ENCODE results near the gene MAN2A1. TPM values are rescaled to one million over a fixed set of nuclear protein-coding genes. Genes with fewer than 3 reads are reported as not detected.
A peak's percentile ranks its signal among the peaks of the same experiment; 100 is the strongest.

MAN2A1 gene
- polyA plus RNA-seq, 1 donor from 2014 or later = 21.5 TPM

GRCh38 chr5:109855056-109855455 lies 165.3 kb downstream of the MAN2A1 start:
- peaks cover 0 to 2% (median 0%) of the 10 kb centered on the region in 3 donors for H3K4me1 Mint-ChIP-seq

GRCh38 chr5:109857405-109858031 lies 167.8 kb downstream of the MAN2A1 start:
- peaks cover 29% of the 10 kb centered on the region for H3K36me3 Mint-ChIP-seq
- peak overlapping the region in 1 of 3 donors; percentile 94 for H3K27ac Mint-ChIP-seq
- peaks cover 0 to 2% (median 0%) of the 10 kb centered on the region in 3 donors for H3K4me1 Mint-ChIP-seq
- H3K9me3 Mint-ChIP-seq = peaks cover 0 to 1% (median 0%) of the 10 kb centered on the region in 3 donors
- no peaks in the 10 kb centered on the region for H3K27me3 Mint-ChIP-seq
- H3K4me3 Mint-ChIP-seq = peak overlapping the region in 1 of 4 donors; percentile 75

More at GRCh38 chr5:109855056-109855455, 165.3 kb downstream of the MAN2A1 start:
- peaks cover 25% of the 10 kb centered on the region for H3K36me3 Mint-ChIP-seq
- no peak overlapping the region for H3K27ac Mint-ChIP-seq
- H3K4me3 Mint-ChIP-seq = no peak overlapping the region
- peaks cover 0 to 1% (median 0%) of the 10 kb centered on the region in 3 donors for H3K9me3 Mint-ChIP-seq
- H3K27me3 Mint-ChIP-seq = no peaks in the 10 kb centered on the region

GRCh38 chr5:109859537-109859936 lies 169.8 kb downstream of the MAN2A1 start:
- Mint-ChIP-seq H3K9me3 (peaks cover 0 to 1% (median 0%) of the 10 kb centered on the region in 3 donors), H3K4me3 (no peak overlapping the region), H3K27me3 (no peaks in the 10 kb centered on the region), H3K27ac (no peak overlapping the region), H3K36me3 (peaks cover 31% of the 10 kb centered on the region), H3K4me1 (peaks cover 0 to 2% (median 2%) of the 10 kb centered on the region in 3 donors)

- Mint-ChIP-seq H3K27me3 (no peaks in the 10 kb centered on the region), H3K36me3 (peaks cover 34% of the 10 kb centered on the region), H3K4me1 (peaks cover 0 to 9% (median 4%) of the 10 kb centered on the region in 3 donors), H3K9me3 (no peaks in the 10 kb centered on the region), H3K4me3 (no peak overlapping the region), H3K27ac (no peak overlapping the region)
Measured at GRCh38 chr5:109862301-109862700, 172.6 kb downstream of the MAN2A1 start.

GRCh38 chr5:109863752-109864151 lies 174.0 kb downstream of the MAN2A1 start:
- no peak overlapping the region for H3K27ac Mint-ChIP-seq
- no peaks in the 10 kb centered on the region for H3K9me3 Mint-ChIP-seq
- H3K4me1 Mint-ChIP-seq = peaks cover 0 to 9% (median 4%) of the 10 kb centered on the region in 3 donors
- H3K27me3 Mint-ChIP-seq = no peaks in the 10 kb centered on the region
- H3K4me3 Mint-ChIP-seq = no peak overlapping the region
- peaks cover 35% of the 10 kb centered on the region for H3K36me3 Mint-ChIP-seq

DNA sequence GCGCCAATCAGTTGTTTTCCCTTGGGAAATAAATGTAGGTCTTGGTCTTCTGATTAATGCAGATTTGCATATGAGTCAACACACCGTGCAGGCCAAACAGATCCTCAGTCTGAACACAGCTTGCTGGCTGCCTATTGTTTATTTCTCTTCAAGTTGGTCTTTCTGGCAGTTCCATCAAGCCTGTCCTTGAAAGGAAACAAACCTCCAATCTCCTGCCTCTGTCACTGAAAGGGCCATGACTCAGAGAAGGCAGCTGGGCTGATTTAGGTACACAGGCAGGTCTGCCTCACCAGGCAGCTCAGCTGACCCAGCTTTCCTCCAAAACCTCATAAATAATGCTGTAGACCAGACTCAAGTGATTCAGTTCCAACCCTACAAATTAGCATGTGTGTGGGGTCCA lies 175.9 kb downstream of the MAN2A1 start:
- Mint-ChIP-seq H3K27me3 (no peaks in the 10 kb centered on the region), H3K27ac (peak overlapping the region in 1 of 3 donors; percentile 19), H3K9me3 (no peaks in the 10 kb centered on the region), H3K36me3 (peaks cover 26% of the 10 kb centered on the region), H3K4me3 (no peak overlapping the region), H3K4me1 (peaks cover 0 to 9% (median 4%) of the 10 kb centered on the region in 3 donors)

DNA sequence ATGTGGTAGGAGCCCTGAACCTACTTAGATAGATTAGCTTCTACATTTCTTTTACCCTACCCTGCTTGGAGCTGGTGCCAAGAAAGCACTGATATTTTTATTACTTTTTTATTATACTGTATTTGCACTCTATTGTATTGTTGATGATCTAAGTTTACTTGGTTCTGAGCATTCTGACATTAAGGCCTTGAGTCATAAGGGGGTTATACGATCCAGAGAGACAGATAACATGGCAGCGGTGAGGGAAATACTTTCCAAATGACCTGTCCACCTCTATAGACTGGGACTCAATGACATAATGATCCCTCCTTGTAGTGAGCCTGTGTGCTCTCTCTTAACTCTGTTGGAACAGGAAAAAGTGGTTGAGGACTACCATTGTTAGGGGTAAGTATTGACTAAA lies 176.3 kb downstream of the MAN2A1 start:
- no peak overlapping the region for H3K4me3 Mint-ChIP-seq
- H3K9me3 Mint-ChIP-seq = no peaks in the 10 kb centered on the region
- H3K36me3 Mint-ChIP-seq = peaks cover 26% of the 10 kb centered on the region
- no peaks in the 10 kb centered on the region for H3K27me3 Mint-ChIP-seq
- peak overlapping the region in 1 of 3 donors; percentile 36 for H3K27ac Mint-ChIP-seq
- peaks cover 0 to 9% (median 4%) of the 10 kb centered on the region in 3 donors for H3K4me1 Mint-ChIP-seq

GRCh38 chr5:109868737-109869136 lies 179.0 kb downstream of the MAN2A1 start:
- no peaks in the 10 kb centered on the region for H3K27me3 Mint-ChIP-seq
- H3K4me1 Mint-ChIP-seq = peaks cover 0 to 8% (median 4%) of the 10 kb centered on the region in 3 donors
- H3K9me3 Mint-ChIP-seq = peaks cover 0 to 6% (median 0%) of the 10 kb centered on the region in 3 donors
- H3K4me3 Mint-ChIP-seq = no peak overlapping the region
- no peak overlapping the region for H3K27ac Mint-ChIP-seq
- H3K36me3 Mint-ChIP-seq = peaks cover 18% of the 10 kb centered on the region

DNA sequence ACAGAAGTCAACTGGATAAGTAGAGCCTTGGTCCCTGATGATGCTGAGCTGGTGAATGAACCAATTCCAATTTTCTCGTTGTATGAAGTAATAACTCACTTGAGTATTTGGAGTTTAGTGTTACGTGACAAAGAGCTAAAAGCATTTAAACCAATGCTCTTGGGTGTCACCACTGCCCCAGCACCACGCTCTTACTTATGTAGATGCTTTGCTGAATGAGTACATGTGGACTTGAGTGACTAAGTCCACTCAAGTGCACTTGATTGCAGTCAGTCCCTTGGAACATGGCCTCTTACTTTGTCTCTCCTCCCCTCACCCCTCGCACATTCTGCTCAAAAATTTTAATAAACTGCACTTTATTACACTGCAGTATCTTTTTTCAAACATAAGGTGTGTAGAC lies 184.0 kb downstream of the MAN2A1 start:
- H3K36me3 Mint-ChIP-seq = no peaks in the 10 kb centered on the region
- H3K27me3 Mint-ChIP-seq = no peaks in the 10 kb centered on the region
- no peak overlapping the region for H3K4me3 Mint-ChIP-seq
- H3K4me1 Mint-ChIP-seq = peaks cover 0 to 2% (median 0%) of the 10 kb centered on the region in 3 donors
- H3K27ac Mint-ChIP-seq = no peak overlapping the region
- H3K9me3 Mint-ChIP-seq = peaks cover 0 to 6% (median 0%) of the 10 kb centered on the region in 3 donors

DNA sequence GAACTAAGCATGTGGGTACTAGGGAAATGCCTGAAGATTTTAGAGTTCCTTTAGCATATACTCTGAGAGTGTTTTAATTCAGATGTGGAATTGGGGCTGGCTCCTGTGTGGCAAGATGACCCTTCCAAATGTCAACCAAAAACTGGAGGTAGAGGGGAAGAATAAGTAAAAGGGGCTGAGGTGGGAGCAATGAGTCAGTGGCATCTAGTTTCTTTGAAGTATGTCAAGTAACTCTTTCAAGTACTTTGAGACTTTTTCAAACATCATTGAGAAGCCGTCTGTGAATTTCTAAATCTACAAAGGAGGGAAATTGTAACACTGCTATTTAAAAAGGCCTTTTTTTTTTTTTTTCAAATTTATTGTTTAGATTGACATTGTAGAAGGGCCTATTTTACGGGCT lies 184.4 kb downstream of the MAN2A1 start:
- peaks cover 0 to 2% (median 0%) of the 10 kb centered on the region in 3 donors for H3K4me1 Mint-ChIP-seq
- peaks cover 0 to 6% (median 0%) of the 10 kb centered on the region in 3 donors for H3K9me3 Mint-ChIP-seq
- H3K27me3 Mint-ChIP-seq = no peaks in the 10 kb centered on the region
- H3K4me3 Mint-ChIP-seq = no peak overlapping the region
- no peak overlapping the region for H3K27ac Mint-ChIP-seq
- H3K36me3 Mint-ChIP-seq = no peaks in the 10 kb centered on the region

DNA sequence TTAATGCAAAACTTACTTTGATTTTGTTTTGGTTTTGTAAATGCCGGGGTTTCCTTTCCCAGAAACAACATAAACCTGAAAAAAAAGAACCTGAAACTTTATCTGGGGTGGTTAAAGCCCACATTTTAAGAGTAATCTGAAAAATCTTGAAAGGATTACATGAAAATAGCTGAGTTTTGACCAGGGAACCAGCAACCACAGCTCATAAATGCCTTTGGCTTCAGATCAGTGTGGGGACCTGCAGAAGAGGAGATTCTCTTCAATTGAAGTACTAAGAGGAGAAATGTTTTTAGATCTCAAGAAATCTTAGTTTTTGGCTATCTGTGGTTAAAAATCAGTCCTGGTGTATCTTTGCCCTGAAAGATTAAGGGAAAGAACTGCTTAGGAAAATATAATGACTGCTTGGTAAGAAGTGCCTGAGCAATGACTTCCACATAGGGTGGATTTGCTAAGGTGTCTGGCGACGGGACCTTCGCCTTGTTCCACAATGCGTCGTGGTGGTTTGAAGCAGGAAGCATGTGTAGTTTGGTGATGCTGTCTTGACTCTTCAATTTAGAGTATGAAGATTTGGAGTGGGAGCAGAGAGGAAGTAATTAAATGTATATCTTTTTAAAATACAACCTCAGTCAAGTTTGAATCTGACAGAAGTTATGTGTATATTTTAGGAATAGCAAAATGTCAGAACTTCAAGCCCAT lies 186.5 kb downstream of the MAN2A1 start:
- Mint-ChIP-seq H3K36me3 (no peaks in the 10 kb centered on the region), H3K4me1 (peaks cover 0 to 2% (median 0%) of the 10 kb centered on the region in 3 donors), H3K27ac (peak overlapping the region in 1 of 3 donors; percentile 65), H3K27me3 (no peaks in the 10 kb centered on the region), H3K9me3 (peaks cover 0 to 6% (median 0%) of the 10 kb centered on the region in 3 donors), H3K4me3 (no peak overlapping the region)

- H3K27me3 Mint-ChIP-seq = no peaks in the 10 kb centered on the region
- H3K9me3 Mint-ChIP-seq = peaks cover 0 to 6% (median 1%) of the 10 kb centered on the region in 3 donors
- no peaks in the 10 kb centered on the region for H3K36me3 Mint-ChIP-seq
- no peak overlapping the region for H3K4me3 Mint-ChIP-seq
- H3K27ac Mint-ChIP-seq = no peak overlapping the region
- peaks cover 0 to 2% (median 0%) of the 10 kb centered on the region in 3 donors for H3K4me1 Mint-ChIP-seq
Measured at GRCh38 chr5:109876941-109877669, 187.4 kb downstream of the MAN2A1 start.

GRCh38 chr5:109877670-109878045 lies 187.9 kb downstream of the MAN2A1 start:
- H3K4me1 Mint-ChIP-seq = peaks cover 0 to 2% (median 0%) of the 10 kb centered on the region in 3 donors
- no peaks in the 10 kb centered on the region for H3K27me3 Mint-ChIP-seq
- H3K9me3 Mint-ChIP-seq = peaks cover 0 to 3% (median 3%) of the 10 kb centered on the region in 3 donors
- no peaks in the 10 kb centered on the region for H3K36me3 Mint-ChIP-seq
- no peak overlapping the region for H3K4me3 Mint-ChIP-seq
- no peak overlapping the region for H3K27ac Mint-ChIP-seq

DNA sequence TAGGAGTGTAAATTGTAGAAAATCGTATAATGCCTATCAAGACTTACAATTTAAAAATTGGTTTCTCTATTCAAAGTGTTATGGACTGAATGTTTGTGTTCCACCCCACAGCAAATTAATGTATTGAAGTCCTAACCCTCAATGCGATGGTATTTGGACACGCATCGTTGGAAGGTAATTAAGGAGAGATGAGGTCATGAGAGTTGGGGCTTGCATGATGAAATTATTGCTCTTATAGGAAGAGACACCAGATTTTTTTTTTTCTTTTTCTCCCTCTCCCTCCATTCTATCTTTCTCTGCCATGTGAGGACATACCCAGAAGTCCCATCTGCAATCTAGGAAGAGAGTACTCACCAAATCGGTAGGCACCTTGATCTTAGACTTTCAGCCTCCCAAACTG lies 189.2 kb downstream of the MAN2A1 start:
- Mint-ChIP-seq H3K27me3 (no peaks in the 10 kb centered on the region), H3K27ac (peak overlapping the region in 1 of 3 donors; percentile 26), H3K9me3 (peaks cover 0 to 3% (median 0%) of the 10 kb centered on the region in 3 donors), H3K36me3 (no peaks in the 10 kb centered on the region), H3K4me1 (peaks cover 0 to 2% (median 0%) of the 10 kb centered on the region in 3 donors), H3K4me3 (no peak overlapping the region)

Measured in IgD-negative memory B cell (primary cell).